Posterior vena cava (tissue), 2 donors: ENCODE measurements around the gene CCDC15. TPM values are rescaled to one million over a fixed set of nuclear protein-coding genes. Genes with fewer than 3 reads are reported as not detected.
A peak's percentile ranks its signal among the peaks of the same experiment; 100 is the strongest.

ENCODE experiments used
- DNase-seq: peaks from one replicate; pipeline ENCODE4 v3.0.0-alpha.2; 2020; ENCODE audit warnings: low spot score
- intact Hi-C, 2 donors: fragments of 100-400 bp; cut with DNase I; formaldehyde crosslinking; loops; one replicate each; pipeline versions ENCODE4 v1.14.1 to v1.14.2; 2022 to 2023
- total RNA-seq, 2 donors: library from RNA; stranded (reverse); fragmentation: NEBNext Ultra II Directional; extraction: Animal tissue kit (Norgen Biotek cat#: 25700); gene quantifications; one replicate each; pipeline ENCODE4 v1.2.1, GENCODE V29; 2021
- donor health status: DM: yes; HTN: yes; CAD: no.
- donor health status: DM: yes; HTN: yes; CAD: no.

The CCDC15 gene
- total RNA-seq, 2 donors from 2014 or later = 1.1 to 1.6 TPM

DNA sequence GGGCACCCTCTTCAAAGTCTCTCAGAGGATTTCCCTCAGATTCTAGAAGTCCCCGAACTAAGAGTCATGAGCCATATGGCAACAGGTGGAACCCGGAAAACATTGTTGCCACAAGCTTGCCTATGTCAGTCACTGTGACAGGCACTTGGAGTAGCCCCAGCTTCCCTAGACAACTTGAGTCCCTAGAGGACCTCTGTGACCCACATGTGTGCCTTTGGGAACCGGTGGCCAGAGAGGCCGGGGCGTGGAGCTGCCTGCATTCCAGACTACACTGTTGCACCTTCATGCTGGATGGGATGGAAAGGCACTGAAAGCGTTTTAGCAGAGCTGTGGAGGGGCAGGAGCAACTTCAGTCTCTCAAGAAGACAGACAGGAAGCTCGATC, 121.2 kb downstream of the CCDC15 start:
- DNase-seq = no peak
- intact Hi-C loops = no loop called here

DNA sequence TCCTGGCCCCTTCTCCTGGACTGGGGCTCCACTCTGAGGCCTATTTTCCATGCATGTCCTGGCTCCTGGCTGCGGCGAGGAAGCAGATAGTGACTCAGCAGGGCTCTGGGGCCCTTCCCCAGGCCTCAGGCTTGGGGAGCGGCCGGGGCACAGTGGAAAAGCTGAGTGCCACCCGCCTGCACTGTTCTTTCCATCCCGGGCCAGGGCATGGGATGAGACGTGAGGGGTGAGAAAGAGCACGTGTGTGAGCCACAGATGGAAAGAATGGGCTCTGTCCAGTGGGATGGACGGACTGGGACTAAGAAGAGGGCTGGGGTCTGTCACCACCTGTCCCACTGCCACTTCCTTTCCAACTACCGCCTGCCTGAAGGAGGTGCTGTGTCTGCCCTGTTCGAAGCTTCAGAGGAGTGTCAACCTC, 121.9 kb downstream of the CCDC15 start:
- intact Hi-C loops = no loop called here
- no peak for DNase-seq

DNA sequence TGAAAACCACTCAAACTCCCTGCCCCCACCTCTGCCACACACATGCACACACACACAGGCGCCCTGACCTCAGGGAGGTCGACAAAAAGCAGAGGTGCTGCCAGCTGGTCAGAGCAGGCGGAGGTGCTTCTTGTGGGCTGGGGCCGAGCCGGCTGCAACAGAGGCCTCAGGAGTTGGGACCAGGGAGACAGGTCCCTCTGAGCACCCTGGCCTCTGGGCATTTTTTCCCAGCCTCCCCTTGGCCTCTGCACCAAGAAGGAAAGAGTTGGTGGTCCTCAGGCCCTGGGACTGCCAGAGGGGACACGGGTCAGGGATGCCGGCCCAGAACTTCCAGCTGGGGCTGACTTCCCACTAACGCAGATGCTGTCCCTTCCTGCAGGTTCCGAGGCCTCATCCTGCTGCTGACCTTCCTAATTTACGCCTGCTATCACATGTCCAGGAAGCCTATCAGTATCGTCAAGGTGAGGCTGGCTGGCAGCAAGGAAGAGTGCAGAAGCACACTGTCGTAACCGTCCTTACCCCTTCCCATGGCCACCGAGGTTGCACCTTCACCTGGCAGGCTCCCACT, 122.5 kb downstream of the CCDC15 start:
- no peak for DNase-seq
- intact Hi-C loops = no loop called here

DNA sequence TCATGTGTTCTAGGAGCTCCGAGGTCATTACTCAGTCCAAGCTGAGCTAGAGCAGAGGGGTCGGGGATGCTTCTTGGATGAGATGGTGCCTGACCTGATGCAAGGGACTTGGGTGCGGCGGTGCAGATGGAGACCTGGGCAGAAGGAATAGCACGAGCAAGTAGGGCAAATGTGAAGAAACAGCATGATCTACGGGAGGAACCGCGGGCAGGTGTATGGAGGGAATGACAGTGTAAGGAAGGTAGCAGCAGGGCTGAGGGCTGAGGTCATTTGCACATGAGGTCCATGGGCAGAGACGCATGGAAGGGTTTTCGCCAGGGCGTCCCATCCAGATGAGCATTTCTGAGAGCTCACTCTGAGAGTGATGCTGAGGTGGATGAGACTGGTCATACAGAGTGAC, 124.0 kb downstream of the CCDC15 start:
- intact Hi-C loops = no loop called here
- DNase-seq = no peak

DNA sequence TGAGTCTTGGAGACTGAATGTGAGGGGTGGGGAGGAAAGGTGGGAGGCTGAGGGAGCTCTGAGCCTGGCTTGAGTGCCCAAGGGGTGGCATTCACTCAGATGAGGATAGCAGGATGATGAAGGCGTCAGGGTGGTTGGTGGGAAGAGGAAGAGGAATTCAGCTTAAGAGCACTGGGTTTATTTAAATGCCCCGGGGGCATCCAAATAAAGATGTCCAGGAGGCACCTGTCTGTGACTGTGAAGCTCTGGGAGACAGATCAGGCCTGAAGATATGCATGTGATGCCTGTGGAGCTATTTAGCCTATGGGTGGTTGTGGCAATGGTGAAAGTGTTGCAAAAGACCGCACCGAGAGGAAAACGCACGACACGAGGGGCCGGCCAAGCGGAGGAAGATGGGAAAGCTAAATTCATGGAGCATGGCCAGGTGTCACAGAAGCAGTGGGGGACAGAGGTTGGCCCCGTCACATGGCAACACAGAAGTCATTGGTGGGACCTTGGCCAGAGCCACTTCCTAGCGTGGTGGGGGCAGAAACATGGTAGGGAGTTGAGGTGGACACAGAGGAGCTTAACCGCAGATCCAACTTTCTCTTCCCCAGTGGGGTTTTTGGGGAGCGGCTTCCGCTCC, 124.6 kb downstream of the CCDC15 start:
- DNase-seq = no peak
- intact Hi-C loops = no loop called here

DNA sequence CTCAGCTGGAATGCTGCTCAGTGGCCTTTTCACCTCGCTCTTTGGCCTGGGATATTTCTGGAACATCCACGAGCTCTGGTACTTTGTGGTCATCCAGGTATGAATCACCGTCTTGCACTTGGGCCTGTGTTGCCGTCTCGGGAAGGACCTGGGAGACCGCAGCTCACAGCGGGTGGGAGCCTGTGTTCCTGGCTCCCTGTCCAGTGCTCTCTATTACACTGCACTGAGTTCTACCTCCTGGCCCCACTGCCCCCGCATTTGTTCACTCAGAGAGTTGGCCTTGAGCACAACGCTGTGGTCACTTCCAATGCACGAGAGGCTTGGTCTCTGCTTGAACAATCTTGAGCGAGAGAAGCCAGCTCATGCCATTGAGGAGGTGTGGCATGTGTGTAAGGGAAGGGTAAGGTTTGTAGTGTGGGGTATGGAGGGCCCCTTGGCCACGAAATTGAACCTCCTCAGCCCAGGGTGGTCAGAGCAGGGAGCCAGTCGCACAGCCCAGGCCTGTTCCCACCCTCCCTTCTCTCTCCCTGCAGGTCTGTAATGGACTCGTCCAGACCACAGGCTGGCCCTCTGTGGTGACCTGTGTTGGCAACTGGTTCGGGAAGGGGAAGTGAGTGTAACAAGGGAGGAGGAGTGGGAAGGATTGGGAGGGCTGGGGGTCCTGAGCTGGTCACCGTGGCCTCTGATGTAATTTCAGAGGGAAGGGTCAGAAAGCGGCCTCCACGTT, 125.3 kb downstream of the CCDC15 start:
- intact Hi-C loops = no loop called here
- DNase-seq = no peak

DNA sequence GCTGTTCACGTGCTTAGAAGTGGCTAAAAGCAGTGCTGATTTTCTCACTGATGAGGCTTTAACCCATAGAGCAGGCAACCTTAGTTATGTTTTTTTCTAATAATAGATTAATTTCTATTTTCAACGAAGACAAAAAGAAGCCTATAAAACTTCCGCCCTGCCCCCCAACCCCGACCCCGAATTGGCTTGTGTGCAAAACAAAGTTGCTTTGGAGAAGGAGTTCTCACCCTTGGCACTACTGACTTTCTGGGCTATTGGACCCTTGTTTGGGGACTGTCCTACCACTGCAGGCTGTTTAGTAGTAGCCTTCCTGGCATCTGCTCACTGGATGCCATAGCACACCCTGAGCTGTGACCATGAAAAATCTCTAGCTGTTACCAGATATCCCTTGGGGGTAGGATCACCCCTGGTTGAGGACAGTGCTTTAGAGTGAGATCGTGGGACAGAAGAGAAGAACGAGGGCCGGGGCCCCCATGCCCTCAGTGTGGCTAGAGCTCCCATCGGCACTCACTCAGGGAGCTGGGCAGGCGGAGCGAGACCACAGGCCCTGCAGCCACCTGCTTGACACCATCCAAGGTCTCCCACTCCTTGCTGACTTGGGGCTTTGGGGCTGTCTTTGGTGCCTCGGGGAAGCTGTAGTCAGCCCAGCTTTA, 126.0 kb downstream of the CCDC15 start:
- intact Hi-C loops = no loop called here
- no peak for DNase-seq

DNA sequence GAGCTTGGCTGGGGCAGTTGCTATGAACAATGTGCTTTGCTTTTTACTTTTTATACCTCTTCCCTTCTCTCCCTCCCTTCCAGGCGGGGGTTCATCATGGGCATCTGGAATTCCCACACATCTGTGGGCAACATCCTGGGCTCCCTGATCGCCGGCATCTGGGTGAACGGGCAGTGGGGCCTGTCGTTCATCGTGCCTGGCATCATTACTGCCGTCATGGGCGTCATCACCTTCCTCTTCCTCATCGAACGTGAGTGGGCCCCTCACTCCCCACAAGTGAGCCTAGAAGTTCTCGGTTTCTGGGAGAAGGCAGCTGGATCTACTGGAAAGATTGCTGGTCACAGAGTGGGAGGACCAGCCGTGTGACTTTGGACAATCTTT, 126.5 kb downstream of the CCDC15 start:
- intact Hi-C loops = no loop called here
- DNase-seq = no peak

DNA sequence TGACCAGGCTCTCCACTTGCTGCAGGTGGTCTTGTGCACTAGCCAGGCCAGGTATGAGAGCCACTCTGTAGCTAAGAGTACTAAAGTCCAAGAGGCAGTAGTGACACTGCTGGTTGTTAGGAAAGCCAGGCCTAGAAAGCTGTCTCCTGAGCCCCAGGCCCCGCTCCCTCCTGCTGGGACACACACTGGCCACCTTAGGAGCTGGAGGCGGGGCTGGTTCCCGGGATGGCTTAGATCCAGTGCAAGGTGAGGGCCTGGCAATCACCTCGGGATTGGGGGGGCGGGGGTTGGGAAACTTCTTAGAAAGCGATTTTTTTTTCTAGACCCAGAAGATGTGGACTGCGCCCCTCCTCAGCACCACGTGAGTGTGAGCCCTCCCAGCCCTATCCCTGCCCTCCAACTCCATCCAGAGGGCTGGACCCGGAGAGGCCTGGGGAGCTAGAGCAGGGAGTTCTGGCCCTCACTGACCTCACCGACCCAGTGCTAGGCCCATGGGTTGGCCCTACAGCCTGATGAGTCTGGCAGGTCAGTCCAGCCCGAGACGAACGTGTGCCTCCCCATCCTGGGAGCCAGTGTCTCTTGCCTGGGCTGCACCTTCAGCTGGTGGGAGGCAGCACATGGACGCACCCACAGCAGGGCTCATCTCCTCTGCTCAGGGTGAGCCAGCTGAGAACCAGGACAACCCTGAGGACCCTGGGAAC, 127.2 kb downstream of the CCDC15 start:
- no peak for DNase-seq
- intact Hi-C loops = no loop called here

DNA sequence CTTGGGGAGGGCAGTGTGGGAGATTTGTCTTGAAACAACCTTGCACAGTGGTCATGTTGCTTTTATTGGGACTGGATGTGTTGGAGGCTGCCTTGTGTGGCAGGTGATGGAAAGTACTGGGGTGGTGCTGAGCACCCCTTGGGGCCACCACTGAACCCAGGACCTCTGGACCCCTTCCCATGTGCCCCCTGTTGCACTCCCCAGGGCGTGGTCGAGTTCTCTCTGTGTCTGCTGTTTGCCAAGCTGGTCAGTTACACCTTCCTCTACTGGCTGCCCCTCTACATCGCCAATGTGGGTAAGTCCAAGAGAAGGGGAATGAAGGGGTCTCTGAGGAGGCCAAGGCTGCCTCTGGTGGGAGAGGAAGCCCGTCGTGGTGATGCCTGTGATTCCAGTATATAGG, 128.0 kb downstream of the CCDC15 start:
- intact Hi-C loops = no loop called here
- no peak for DNase-seq

DNA sequence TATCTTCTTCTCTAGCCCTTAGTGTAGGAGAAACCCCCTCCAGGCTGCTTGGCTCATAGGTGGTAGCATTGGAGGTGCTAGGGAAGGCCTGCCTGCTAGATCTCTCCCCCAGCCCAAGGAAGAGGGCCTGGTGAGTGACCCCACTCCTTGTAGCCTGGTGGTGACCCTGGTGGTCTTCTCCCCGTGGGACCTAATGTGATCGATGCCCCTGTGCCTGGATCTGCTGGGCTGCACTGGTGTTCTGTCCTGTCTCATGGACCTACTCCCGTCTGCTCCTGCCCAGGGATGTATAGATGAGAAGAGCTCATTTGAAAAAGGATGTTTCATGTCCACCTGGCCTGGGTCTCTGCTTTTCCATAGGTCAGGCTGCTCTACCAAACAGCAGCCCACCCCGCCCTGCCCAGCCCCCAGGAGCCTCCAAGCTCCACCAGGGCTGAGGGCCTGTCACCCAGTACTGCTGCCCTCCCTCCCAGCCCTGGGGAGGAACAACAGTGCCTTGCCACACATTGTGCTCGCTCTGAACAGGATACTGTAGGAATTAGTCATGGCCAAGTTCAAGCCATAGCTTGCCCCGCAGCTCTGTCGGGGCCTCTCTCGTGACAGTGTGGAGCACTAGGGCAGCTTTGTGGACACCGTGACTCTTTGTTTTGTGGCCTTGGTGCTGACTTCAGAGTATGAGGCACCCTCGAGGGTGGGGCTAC, 128.8 kb downstream of the CCDC15 start:
- no peak for DNase-seq

DNA sequence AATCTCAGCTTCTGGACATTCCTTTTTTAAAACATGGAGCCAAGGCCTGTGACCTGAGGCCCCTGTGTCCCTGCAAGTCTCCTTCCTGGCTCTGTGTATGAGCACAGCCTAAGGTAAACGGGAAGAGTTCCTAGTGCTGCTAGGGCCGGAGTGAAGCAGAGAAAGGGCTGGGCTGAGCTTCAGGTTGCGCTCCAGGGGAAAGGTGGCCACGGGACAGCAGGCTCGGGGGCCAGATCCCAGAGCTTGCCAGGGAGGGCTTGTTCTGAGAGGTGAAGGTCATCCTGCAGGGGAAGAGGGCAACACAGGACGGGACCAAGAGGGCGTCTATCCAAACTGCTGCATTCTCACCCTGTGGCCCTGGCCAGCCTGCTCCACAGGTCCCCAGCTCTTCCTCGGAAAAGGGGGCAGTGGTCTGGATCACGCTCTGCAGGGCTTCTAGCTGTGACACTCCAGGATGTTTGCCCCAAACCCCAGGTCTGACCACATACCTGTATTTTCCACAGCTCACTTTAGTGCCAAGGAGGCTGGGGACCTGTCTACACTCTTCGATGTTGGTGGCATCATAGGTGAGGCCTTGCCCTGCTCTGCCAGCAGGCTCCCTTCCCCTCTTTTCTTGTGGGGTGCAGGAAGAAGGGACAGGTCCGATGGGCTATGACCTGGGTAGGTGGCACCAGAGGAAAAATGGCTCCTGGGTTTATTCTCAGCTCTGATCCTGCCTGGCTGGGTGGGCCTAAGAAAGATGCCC, 129.5 kb downstream of the CCDC15 start:
- DNase-seq = no peak
- intact Hi-C loops = no loop called here

More for the DNA sequence above, 128.8 kb downstream of the CCDC15 start:
- intact Hi-C loops = no loop called here

DNA sequence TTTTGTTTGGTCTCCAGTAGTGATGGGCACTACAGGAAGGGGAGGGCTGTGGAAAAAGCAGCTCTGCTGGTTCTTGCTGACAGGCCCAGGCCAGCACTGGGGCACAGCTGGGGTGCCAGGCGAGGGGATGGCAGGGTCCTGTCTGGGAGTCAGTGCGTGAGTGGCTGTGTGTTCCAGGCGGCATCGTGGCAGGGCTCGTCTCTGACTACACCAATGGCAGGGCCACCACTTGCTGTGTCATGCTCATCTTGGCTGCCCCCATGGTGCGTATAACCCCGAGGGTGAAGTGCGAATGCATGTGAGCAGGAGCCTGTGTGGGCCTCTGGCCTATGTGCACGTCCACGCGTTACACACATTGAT, 130.0 kb downstream of the CCDC15 start:
- intact Hi-C loops = no loop called here
- DNase-seq = peak; percentile 69

DNA sequence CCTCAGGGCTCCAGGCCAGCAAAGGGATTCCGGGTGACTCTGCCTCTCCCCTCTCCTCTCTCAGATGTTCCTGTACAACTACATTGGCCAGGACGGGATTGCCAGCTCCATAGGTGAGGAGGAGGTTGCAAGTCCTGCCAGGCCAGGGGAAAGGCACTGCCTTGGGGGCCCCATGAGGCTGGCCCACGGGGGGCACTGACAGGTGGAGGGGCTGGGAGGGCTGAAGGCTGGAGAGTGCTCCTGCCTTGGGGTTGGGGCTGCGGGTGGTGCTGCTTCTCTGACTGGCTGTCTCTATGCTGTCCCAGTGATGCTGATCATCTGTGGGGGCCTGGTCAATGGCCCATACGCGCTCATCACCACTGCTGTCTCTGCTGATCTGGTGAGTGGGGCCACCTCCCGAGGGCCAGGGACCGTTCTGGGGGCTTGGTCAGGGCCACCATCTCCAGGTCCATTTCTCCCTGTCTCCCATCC, 130.8 kb downstream of the CCDC15 start:
- intact Hi-C loops = no loop called here
- DNase-seq = peak; percentile 58

DNA sequence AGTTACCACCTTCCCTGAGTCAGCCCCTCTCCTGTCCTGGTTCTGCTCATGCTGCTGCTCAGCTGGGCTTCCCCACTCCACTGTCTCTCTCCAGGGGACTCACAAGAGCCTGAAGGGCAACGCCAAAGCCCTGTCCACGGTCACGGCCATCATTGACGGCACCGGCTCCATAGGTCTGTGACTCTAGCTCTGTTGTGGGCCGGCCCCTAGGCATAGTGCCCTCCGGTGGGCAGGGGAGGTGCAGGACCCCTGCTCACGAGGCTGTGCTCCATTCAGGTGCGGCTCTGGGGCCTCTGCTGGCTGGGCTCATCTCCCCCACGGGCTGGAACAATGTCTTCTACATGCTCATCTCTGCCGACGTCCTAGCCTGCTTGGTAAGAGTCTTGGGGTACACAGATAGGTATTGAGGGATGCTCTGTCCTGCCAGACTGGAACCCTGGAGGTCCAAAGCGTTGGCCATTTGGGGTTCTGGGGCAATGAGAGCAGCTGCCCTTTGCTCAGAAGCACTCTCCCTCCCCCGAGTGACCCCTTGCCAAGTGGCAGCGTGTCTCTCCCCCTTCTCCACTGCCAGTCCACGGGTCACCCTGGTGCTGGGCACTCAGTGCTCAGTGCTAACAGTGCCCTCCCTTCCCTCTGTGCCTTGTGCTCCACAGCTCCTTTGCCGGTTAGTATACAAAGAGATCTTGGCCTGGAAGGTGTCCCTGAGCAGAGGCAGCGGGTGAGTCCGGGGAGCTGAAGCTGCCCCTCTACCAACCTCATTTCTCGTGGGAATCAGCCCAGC, 131.5 kb downstream of the CCDC15 start:
- DNase-seq = peak; percentile 70
- intact Hi-C loops = no loop called here

DNA sequence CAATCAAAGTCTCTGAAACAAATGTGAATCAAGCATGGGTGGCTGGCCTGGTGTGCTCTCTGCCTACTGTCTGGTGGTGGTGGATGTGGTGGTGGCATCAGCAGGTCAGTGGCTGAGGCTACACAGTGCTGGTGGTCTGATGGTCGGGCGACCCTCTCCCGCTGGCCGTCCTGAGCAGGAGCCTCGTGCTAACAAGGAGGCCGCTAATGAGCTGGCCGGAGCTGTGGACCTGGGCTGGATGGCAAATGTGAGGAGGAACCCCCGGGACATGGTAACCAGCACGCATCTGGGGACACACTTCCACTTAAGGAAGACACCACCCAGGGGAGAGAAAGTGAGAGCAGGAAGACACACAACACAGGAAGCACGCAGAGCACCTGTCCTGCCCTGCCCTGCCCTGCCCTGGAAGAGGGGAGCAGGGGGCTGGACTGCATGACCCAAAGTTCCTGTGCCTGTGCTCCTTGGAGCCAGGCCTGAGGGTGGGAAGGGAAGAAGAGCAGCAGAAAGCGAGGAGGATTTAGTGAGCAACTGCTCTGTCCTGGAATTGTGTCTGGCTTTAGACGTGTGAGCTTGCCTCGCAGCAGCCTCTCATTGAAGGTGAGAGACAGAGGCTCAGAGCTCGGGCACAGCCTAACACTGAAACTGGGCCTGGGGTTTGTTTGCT, 132.8 kb downstream of the CCDC15 start:
- DNase-seq = peak; percentile 60
- intact Hi-C loops = no loop called here

DNA sequence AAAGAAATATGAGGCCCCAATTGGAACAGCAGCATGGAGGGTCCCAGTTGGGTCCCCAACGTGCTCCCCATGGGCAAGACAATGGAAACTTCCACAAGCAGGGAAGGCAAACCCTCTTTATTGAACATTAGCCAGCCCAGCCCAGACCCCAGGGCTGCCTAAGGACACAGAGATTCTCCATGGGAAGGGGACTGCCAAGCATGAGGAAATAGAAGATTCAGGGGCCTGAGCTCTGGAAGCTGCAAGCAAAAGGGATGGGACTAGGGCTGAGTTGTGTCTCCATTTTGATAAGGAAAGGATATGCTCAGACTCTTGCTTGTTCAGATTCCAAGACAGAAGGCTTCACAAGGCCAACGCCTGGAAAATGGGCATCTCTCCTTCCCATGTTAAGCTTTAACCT, 134.1 kb downstream of the CCDC15 start:
- intact Hi-C loops = no loop called here
- DNase-seq = no peak
